Right lobe of liver (tissue), 6 donors: ENCODE measurements around the gene NR5A1. TPM values are rescaled to one million over a fixed set of nuclear protein-coding genes. Genes with fewer than 3 reads are reported as not detected.

ENCODE experiments used
- ATAC-seq, 4 donors: fragments of 200-7000 bp; cut with Tn5 transposase; one replicate each; pipeline ENCODE4 v1.9.1; 2020; ENCODE audit warnings: mild to moderate bottlenecking in 4 of 4, moderate library complexity in 4 of 4
- DNase-seq, 3 donors: peaks; one replicate each; pipeline ENCODE4 v3.0.0-alpha.2; 2020
- H3K27ac ChIP-seq, 3 donors: fragments of 200-600 bp; one replicate each; pipeline ENCODE4 v1.8.0; 2022
- H3K27me3 ChIP-seq, 2 donors: fragments of 200-600 bp; one replicate each; pipeline ENCODE4 v1.8.0; 2022
- H3K36me3 ChIP-seq, 4 donors: fragments of 200-600 bp; sonication (generic) in 1 of 4; one replicate each; pipeline versions ENCODE4 v1.5.1 to v1.8.0; 2017 to 2022; ENCODE audit warnings: control low read depth in 1 of 4
- H3K4me1 ChIP-seq, 4 donors: fragments of 200-600 bp; sonication (generic) in 1 of 4; one replicate each; pipeline versions ENCODE4 v1.5.1 to v1.8.0; 2017 to 2022; ENCODE audit warnings: control low read depth in 1 of 4
- H3K4me3 ChIP-seq, 3 donors: fragments of 200-600 bp; one replicate each; pipeline ENCODE4 v1.8.0; 2022
- H3K9me3 ChIP-seq, 4 donors: fragments of 200-600 bp; sonication (generic) in 1 of 4; one replicate each; pipeline versions ENCODE4 v1.5.1 to v1.8.0; 2017 to 2022; ENCODE audit warnings: control low read depth in 1 of 4
- CTCF ChIP-seq, 4 donors: fragments of 200-600 bp in 3 of 4; fragments of 450-650 bp in 1 of 4; IDR thresholded peaks; one replicate each; pipeline versions ENCODE4 v1.5.1 to v1.8.0; 2016 to 2022; ENCODE audit warnings: antibody characterized with exemption in 4 of 4, mild to moderate bottlenecking in 2 of 4
- POLR2A ChIP-seq: fragments of 450-650 bp; IDR thresholded peaks from one replicate; pipeline ENCODE4 v1.6.1; 2017; ENCODE audit warnings: antibody characterized with exemption, mild to moderate bottlenecking
- WGBS: methylation state at CpG from one replicate; pipeline ENCODE4 v1.1.6; 2018; ENCODE audit warnings: low coverage, low lambda C conversion rate; ENCODE audit not compliant: insufficient coverage; ENCODE audit errors: missing lambda C conversion rate; 5-methylcytosine and 5-hydroxymethylcytosine counted together
- intact Hi-C, 2 donors: fragments of 100-400 bp; cut with DNase I; formaldehyde crosslinking; loops; one replicate each; pipeline versions ENCODE4 v1.11.2 to v1.14.1; 2022
- total RNA-seq, 6 experiments: library from RNA; depleted of rRNA in 2 of 6; stranded (reverse); fragments of >200 nt in 2 of 6; fragmentation: NEBNext Ultra II Directional in 3 of 6; extraction: Animal tissue kit (Norgen Biotek cat#: 25700) in 3 of 6; gene quantifications; one replicate each; pipeline versions ENCODE4 v1.1.0 to v1.2.4, GENCODE V29; 2016 to 2023
- donor health status: DM: no; HTN: yes; CAD: no.
- donor health status: DM: no; HTN: no; CAD: no.
- donor health status: DM: no; HTN: no; CAD: no.
- donor health status: DM: no; HTN: yes; CAD: no.
- donor health status: DM: no; HTN: yes; CAD: no.

Gene NR5A1
- total RNA-seq, 6 experiments from 2014 or later = 0.26 TPM; not detected in 5

- ATAC-seq (no peak), DNase-seq (no peak)
- Histone ChIP-seq H3K9me3 (no peaks in the 10 kb centered on the region), H3K4me3 (no peak overlapping the region), H3K27ac (no peak overlapping the region), H3K27me3 (peaks cover 0 to 5% of the 10 kb centered on the region in 2 donors), H3K4me1 (peaks cover 0 to 3% (median 0%) of the 10 kb centered on the region in 4 donors), H3K36me3 (no peaks in the 10 kb centered on the region)
- 33% methylated on average over 1 of the region's 10 CpGs for WGBS
- TF ChIP-seq POLR2A (no peak), CTCF (IDR thresholded peaks at IDR 0.05) (no peak)
- intact Hi-C loops = no loop called here
Measured at GRCh38 chr9:124473310-124473709, 33.9 kb downstream of the NR5A1 start.

DNA sequence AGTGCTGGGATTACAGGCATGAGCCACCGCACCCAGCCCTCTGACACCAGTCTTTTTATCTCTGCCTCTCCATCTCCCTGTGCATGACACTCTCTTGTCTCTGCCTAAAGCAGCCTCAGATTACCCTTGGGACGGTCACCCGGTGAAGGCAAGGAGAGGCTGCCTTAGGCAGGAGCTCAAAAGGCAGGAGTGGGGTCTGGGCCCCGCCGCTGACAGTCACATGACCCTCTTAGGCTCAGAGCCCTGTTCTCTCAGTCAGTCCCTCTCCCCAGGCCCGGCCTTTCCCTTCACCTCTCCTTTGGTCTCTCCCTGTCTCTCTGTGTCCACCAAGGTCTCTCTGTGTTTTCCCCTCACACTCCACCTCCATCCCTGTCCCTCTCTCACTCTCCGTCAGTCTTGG lies 34.4 kb downstream of the NR5A1 start:
- intact Hi-C loops = no loop called here
- peaks cover 0 to 5% of the 10 kb centered on the region in 2 donors for H3K27me3 ChIP-seq

DNA sequence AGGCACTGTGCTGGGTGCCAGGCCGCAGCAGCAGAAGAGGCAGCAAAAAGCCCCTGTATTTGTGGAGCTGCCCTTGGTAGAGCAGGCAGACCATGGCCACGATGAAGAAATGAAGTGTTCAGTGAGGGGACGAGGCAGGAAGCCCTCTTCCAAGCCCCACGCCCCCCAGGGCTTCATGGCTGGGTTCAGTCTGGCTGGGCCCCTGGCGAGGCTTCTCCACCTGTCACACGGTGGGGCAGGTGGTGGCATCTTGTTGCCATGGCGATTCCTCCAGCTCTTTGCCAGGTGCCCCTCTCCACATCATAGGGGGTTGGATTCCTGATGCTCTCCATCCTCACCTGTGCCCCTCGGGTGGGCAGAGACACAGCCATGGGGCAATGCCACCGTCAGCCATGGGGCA lies 35.4 kb downstream of the NR5A1 start:
- no peaks in the 10 kb centered on the region for H3K4me1 ChIP-seq
- TF ChIP-seq CTCF (IDR thresholded peaks at IDR 0.05) = no peak
- no peak for TF ChIP-seq POLR2A
- ATAC-seq (no peak), DNase-seq (no peak)
- H3K36me3 ChIP-seq = no peaks in the 10 kb centered on the region
- 40% methylated on average over 1 of the region's 9 CpGs for WGBS
- H3K4me3 ChIP-seq = no peak overlapping the region
- no peaks in the 10 kb centered on the region for H3K9me3 ChIP-seq
- intact Hi-C loops = no loop called here
- H3K27me3 ChIP-seq = no peaks in the 10 kb centered on the region
- no peak overlapping the region for H3K27ac ChIP-seq

More for the DNA sequence above, 34.4 kb downstream of the NR5A1 start:
- Histone ChIP-seq H3K9me3 (no peaks in the 10 kb centered on the region), H3K36me3 (no peaks in the 10 kb centered on the region), H3K4me3 (no peak overlapping the region), H3K4me1 (peaks cover 0 to 3% (median 0%) of the 10 kb centered on the region in 4 donors), H3K27ac (no peak overlapping the region)
- WGBS = 61% methylated on average over 4 of the region's 7 CpGs
- ATAC-seq (no peak), DNase-seq (no peak)
- TF ChIP-seq POLR2A (no peak), CTCF (IDR thresholded peaks at IDR 0.05) (no peak)

GRCh38 chr9:124470726-124471125 lies 36.5 kb downstream of the NR5A1 start:
- DNase-seq (no peak), ATAC-seq (no peak)
- Histone ChIP-seq H3K27ac (no peak overlapping the region), H3K4me1 (no peaks in the 10 kb centered on the region), H3K9me3 (no peaks in the 10 kb centered on the region), H3K27me3 (no peaks in the 10 kb centered on the region), H3K36me3 (no peaks in the 10 kb centered on the region), H3K4me3 (no peak overlapping the region)
- no peak for TF ChIP-seq CTCF (IDR thresholded peaks at IDR 0.05)
- TF ChIP-seq POLR2A = no peak
- intact Hi-C loops = no loop called here
- 60% methylated on average over 1 of the region's 7 CpGs for WGBS

DNA sequence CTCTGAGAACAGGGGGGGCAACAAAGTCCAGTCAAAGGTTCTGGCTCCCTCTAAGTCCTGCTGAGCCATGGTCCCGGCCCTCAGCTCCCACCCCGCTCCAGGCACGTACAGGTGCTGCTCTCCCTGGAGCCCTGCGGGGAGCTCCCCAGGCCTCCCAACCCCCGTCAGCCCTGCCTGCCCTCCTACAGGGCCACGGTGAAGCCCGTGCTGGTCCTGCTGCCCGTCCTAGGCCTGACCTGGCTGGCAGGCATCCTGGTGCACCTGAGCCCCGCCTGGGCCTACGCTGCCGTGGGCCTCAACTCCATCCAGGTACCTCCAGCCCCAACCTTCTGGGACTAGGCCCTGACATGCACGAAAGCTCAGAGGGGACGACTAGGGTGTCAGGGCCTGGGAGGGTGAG lies 36.9 kb downstream of the NR5A1 start:
- ATAC-seq (no peak), DNase-seq (no peak)
- H3K9me3 ChIP-seq = no peaks in the 10 kb centered on the region
- no peaks in the 10 kb centered on the region for H3K27me3 ChIP-seq
- WGBS = no CpG with 5 or more reads among the region's 13 CpGs
- H3K4me1 ChIP-seq = no peaks in the 10 kb centered on the region
- intact Hi-C loops = no loop called here
- TF ChIP-seq POLR2A (no peak), CTCF (IDR thresholded peaks at IDR 0.05) (no peak)
- H3K27ac ChIP-seq = no peak overlapping the region
- no peak overlapping the region for H3K4me3 ChIP-seq
- H3K36me3 ChIP-seq = no peaks in the 10 kb centered on the region
